Measurements from ENCODE around the gene ZEB2.

ZEB2 gene

GRCh38 chr2:144526831-144527230, 6.9 kb upstream of the ZEB2 start:
- DNase-seq: no peak

DNA sequence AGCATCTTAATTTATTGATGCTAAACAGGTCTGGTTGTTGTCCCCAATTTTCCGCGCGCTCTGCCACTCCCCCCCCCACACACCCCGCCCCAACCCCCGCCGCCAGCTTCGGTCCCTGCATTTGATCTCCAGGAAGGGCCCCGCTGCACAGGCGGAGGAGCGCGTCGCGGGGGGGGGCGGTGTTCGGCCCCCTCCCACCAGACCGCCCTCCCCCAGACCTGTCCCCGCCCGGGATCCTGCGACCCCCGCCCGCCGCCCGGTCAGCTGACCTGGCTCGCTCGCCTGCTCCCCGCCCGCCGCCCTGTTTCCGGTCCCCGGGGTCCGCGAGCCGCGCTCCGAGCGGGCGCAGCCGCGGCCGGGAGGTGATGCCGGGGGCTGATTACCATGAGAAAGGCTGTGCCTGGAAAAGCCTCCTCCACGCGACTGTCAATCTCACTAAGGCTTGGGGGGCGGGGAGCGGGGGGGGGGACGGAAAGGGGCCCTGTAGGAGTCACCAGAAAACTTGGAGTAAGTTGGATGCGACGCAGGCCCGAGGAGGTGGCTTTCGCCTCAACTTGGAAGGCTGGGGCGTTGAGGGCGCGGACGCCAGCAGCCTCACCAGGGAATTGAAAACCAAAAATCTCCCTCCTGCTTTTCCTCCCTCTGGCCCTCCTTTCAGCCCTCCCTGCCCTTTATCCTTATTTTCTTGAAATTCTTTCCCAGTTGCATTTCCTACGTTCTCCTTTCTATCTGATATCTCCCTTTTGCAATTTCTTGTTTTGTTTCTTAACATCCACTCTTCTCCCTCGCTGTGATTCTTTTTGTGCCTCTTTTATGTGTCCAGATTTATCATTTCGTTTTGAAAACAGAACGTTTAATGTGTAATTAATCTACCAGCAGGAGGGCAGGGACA, 4.4 kb upstream of the ZEB2 start:
- peak; percentile 71 for DNase-seq

DNA sequence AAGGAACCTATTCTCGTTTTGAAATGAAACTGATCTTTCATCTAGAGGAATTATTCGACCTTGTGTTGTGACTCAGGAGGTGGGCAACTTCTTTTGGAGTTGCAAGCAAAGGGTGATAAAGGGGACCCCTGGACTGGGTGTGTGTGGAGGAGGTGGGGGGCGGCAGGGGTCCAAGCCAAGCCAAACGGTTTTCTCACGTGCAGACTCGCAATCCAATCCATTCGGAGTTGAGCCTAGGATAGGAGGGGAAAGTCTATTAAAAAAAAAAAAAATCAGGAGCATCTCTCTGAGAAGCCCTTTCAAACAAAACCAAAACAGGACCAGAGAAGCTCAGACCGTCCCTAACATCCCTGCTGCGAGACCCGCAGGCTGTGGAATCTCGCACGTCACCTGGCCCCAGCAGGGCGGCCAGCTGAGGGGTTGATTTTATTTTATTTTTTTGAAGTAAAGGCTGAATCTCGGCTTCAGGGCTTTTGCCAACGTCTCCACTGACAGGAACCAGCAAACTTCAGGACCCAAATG, 3.7 kb upstream of the ZEB2 start:
- peak; percentile 87 for DNase-seq

DNA sequence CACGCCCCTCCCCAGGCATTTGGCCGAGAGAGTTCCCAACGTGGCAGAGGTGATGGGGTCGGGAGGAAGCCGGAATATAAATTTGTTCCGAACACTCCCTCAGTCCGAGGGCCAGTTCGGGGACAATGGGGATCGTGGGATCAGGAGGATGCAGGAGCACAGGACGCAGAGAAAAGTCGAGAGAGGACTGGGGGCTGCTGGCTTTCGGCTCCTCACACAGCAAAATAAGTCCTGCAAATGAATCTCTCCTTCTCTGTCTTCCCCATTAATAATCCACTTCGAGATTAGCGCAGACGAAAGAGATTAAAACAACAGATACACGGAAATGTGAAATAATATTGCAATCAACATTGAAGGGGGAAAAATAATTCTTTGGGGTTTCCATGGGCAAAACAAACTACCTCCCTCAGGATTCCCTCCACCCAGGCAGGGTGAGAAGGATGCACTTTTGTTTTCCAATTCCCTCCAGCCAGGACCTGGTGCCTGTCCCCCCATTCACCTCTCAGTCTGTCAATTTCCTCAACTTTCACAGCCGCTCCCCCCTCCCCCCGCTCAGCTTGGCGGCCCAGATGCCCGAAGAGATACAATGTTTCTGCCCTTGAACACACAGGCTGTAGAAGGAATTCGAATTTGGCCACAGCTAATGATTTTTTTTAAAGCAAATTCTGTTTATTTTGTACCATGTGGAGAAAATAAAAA, 3.1 kb upstream of the ZEB2 start:
- DNase-seq: peak; percentile 78

DNA sequence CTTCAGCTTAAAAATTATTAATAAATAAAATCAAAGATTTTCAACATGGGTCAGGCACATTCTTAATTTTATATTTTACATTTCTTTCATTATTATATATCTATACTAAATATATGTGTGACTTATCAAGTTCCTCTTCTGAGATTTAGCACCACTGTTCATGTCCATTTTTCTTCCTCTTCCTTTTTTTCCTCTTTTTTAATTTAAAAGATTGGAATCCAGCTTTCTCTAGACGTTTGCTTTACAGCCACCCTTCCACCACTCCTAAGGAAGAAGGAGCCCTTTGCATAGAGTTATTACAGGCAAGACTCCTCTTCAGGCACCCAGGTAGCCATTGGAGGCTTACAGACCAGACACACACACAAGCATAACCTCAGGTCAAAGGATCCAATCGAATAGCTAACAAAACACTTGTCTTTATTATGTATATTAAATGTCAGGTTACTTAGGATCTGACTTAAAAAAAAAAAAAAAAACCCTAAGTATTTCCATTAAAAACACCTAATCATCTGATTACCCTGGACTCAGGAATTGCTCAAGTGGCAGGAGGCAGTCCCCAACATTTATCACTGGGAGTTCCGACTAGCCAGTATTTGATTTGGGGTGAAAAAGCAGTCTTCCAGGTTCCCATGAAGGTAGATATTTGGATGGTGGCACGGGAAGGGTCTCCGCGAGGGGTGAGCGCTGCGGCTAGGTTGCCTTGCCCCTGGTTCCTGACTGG, 2.4 kb upstream of the ZEB2 start:
- DNase-seq: no peak

DNA sequence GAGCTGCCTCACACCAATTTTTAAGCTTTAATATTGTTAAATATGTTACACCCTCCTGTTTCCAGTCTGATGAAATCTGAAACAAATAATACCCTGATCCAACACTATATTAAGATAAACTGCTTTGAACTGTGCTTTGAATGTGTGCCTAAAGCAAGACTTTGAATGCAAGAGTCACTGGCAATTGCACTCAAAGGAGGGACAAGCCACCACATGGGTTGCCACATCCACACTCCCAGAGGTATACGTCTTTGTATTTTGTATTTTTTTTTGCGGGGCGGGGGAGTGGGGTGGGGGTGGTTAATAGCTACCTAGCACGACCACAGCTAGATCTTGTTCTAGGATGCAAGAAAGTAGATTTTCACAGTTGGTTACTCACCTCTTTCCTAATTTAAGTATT, 1.8 kb upstream of the ZEB2 start:
- DNase-seq: no peak

DNA sequence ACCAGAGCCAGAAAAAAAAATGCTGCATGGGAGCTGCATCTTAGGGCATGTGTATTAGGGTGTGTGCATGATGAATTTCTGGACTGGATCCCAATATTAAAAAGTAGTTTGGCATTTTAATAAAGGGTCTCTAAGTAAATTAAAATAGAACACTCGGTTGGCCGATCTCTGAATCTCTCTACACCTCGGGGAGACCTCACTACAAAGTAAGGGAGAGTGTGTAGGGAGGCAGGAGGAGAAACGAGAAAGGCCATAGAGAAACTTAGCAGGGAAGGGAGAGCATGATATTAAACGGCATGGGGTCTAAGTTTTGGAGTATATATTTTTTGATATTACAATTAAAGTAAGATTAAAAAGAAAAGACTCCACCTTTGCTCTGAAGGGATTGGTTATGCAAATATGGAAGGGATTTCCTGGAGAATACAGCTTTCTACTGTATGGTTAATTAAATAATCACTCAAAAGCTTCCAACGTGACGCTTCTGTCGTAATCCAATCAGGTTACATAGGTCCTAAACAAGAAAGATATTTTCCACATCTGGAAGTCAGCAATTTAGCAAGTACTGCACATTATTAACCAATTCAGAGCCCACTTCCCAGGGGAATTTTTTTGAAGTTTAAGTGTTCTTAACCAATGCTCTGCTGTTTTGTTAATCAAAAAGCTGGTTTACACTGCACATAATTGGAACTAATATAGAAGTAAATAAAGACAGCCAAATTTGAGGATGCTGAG, 1.0 kb upstream of the ZEB2 start:
- peak; percentile 72 for DNase-seq

GRCh38 chr2:144519597-144519933, 354 bp downstream of the ZEB2 start:
- no peak for DNase-seq

- no peak for DNase-seq
Observed at GRCh38 chr2:144518748-144519596, 947 bp downstream of the ZEB2 start.

GRCh38 chr2:144517866-144518747, 1.8 kb downstream of the ZEB2 start:
- DNase-seq: peak; percentile 75

DNA sequence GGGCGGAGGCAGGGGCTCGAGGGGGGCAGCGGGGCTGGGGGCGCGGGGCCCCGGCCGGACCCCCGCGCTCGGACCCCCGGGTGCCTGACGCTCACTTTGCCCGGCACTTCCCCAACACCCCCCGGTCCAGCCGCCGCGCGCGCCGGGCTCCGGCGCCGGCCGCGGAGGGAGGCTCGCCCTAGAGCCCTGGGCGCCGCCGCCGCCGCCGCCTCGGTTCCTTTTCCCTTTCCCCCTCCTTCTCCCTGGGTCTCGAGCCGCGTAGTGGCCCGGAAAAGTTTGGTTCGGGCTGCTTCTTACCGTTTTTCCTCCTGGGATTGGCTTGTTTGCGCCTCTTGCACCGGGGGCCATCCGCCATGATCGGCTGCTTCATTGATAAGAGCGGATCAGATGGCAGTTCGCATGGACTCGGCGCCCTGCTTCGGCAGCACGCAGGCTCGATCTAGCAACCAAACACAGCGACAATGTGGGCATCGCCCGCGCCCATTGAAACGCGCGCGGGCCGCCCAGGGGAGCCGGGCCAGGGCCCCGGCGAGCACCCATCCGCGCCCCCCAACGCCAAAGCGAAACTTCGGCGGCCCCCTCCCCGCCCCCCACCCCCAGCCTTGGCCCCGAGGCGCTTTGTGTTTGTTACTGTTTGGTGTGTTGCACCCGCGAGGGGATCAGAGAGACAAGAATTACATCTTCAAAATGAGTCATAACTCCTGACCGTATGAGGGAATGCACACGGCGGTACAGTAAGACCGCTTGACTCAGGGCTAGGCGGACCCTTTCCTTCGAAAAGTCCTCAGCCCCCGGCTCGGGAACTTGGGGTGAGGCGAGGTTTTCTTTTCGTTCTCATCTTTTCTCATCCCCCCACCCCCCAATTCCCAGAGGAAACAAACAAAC, 2.7 kb downstream of the ZEB2 start:
- peak; percentile 76 for DNase-seq

GRCh38 chr2:144516411-144516980, 3.4 kb downstream of the ZEB2 start:
- DNase-seq: peak; percentile 72

DNA sequence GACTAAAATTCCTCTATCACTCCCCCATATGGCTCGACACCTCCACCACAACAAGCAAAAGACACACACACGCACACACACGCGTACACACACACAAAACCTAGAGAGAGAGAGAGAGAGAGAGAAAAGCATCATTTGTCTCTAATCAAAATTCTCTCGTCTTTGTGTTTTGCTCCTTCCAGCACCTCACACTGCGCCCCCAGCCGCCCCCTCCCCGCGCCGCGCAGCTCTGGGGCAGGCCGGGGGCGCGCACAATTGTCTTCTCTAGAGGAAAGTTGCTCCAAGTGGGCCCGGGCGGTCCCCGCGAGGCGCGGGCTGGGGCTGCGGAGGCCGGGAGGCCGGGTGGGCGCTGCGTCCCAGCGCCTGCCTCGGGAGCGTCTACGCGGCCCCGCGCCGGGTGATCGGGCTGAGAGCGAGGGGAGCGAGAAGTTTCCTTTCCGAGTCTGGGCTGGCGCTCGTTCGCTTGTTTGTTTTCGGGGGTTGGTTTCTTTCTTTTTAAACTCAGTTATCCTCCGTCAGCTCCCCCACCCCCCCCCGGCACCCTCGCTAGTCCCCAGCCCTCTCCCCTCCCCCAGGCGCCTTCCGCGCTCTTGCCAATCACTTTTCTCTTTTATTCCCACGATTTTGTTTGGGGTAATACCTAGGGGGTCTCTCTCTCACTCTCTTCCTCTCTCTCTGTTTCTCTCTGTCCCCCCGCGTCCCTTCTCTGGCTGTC, 4.1 kb downstream of the ZEB2 start:
- peak; percentile 81 for DNase-seq

DNA sequence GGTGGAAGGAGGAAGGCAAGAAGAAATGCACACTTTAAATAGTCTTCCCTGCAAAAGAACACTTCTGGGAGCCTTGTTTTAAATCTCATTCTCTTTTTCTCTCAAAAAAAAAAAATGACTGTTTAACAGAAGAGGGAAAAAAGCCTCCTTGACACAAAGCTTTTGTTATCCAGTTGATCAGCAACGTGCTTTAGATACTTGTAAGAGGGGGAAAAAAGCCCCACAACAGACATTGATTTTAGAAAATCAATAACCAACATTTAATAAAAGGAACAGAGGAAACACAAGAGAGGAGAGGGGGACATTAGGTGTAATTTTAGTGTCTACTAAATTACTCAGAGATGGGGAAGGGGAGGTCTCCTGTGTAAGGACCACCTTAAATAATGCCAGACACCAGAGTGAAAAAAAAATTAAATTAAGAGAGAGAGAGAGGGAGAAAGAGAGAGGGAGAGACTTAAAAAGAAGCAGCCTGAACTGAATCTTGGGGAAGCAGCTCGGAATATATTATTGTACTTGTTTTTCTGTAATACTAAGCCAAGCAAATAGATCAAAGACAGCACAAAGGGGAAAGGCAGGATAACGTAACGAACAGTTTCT, 4.7 kb downstream of the ZEB2 start:
- DNase-seq: peak; percentile 71

DNA sequence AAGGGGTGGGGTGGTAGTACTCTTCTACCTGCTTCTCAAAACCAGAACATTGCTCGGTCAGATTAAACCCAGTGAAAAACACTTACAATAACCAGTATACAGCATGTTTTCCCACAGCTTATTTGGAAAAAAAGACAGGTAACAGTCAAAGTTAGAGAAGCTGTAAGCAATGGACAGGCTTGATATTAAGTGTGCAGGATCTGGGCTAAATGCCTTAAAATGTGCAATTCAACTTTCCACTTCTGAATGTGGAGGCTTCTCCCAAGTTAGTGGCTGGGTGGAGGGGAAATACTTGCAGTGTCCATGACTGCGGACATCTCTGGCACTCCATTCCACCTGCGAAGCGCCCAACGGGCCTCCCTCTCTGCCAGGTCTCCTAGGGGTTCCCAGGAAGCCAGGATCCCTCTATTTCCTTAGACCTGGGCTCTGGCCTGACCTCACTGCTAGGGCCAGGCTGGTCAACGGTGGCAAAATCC, 5.3 kb downstream of the ZEB2 start:
- DNase-seq: no peak

DNA sequence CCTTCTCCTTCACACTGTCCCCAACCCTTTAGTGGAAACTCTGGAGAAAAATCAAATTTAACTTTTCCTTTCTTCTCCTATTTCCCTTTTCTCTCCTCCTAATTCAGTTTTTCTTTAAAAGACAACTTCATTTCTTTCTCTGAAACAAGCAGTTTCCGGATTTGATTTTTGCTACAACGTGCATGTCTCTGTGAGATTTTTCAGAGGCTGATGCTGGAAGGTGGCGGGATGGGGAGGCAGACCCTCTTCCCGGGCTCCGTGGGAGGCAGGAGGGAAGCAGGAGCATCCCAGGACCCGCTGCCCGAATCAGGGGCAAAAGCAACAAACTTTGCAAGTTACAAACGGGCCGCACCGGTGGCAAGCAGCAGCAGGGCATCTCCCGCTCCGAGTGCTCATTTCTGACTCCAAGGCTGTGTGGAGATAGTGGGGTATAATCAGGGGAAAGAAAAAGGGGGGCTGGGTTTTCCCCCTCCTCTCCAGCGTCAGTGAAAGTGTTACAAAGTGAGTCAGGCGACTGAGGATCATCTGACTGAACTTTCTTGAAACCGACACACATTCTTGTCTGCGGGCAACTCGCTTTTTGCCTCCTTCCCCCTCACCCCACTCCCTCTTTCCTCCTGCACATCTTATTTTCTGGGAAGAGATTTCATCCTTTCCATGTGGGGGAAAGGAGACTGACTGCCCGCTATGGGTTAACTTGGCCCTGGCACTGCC, 6.4 kb downstream of the ZEB2 start:
- DNase-seq: peak; percentile 72

DNA sequence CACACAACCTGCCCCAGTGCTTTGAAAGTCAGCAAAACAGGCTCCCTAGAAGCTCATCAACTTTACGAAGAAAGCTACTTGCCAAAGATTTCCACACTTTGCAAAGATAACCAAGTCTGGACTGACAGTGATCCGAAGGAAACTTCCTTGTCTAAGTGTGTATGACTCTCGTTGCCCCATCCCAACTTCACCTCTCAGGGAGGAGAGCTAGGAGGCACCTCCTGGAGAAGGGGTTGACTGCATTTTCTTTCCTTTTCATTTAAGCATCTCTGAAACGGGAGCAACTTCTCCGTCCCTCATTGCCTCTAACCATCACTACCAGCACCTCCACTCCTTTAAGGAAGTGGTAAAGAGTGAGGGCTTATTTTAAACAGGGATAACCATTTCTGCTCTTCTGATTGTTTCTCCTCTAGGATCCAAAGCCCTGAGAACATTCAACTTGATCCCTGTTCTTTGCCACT, 7.0 kb downstream of the ZEB2 start:
- no peak for DNase-seq
